HT1080 (cell line): ENCODE measurements around the gene CASZ1. TPM values are rescaled to one million over a fixed set of nuclear protein-coding genes. Genes with fewer than 3 reads are reported as not detected.

Experiments used
- DNase-seq: peaks from one replicate; pipeline ENCODE4 v3.0.0-alpha.2; 2015; ENCODE audit warnings: low read depth
- total RNA-seq: library from RNA; depleted of rRNA; stranded (reverse); fragments of >200 nt; shearing (Covaris generic); gene quantifications from 2 replicates; pipeline ENCODE4 v1.2.3, GENCODE V29; 2014

The CASZ1 gene
- total RNA-seq, 1 experiment from 2014 or later: 1.7 TPM

GRCh38 chr1:10727751-10728232 lies 68.7 kb downstream of the CASZ1 start:
- no peak for DNase-seq

GRCh38 chr1:10726355-10726754 lies 70.1 kb downstream of the CASZ1 start:
- no peak for DNase-seq

GRCh38 chr1:10724948-10725847 lies 71.2 kb downstream of the CASZ1 start:
- DNase-seq: no peak

- no peak for DNase-seq
Measured at GRCh38 chr1:10724511-10724910, 71.9 kb downstream of the CASZ1 start.

GRCh38 chr1:10724052-10724494 lies 72.4 kb downstream of the CASZ1 start:
- DNase-seq: peak; percentile 51

- DNase-seq: no peak
Measured at GRCh38 chr1:10723317-10723716, 73.1 kb downstream of the CASZ1 start.

- DNase-seq: no peak
Measured at GRCh38 chr1:10722803-10723202, 73.6 kb downstream of the CASZ1 start.

- no peak for DNase-seq
Measured at GRCh38 chr1:10721381-10722321, 74.8 kb downstream of the CASZ1 start.

- DNase-seq: no peak
Measured at GRCh38 chr1:10720635-10721034, 75.8 kb downstream of the CASZ1 start.

GRCh38 chr1:10718083-10718415 lies 78.4 kb downstream of the CASZ1 start:
- no peak for DNase-seq

- DNase-seq: no peak
Measured at GRCh38 chr1:10717296-10718082, 79.0 kb downstream of the CASZ1 start.

- DNase-seq: no peak
Measured at GRCh38 chr1:10716840-10717239, 79.6 kb downstream of the CASZ1 start.

- no peak for DNase-seq
Measured at GRCh38 chr1:10714337-10715114, 81.9 kb downstream of the CASZ1 start.

GRCh38 chr1:10713614-10714013 lies 82.8 kb downstream of the CASZ1 start:
- no peak for DNase-seq

- no peak for DNase-seq
Measured at GRCh38 chr1:10712568-10713362, 83.7 kb downstream of the CASZ1 start.

- no peak for DNase-seq
Measured at GRCh38 chr1:10710489-10710888, 86.0 kb downstream of the CASZ1 start.

GRCh38 chr1:10709646-10710045 lies 86.8 kb downstream of the CASZ1 start:
- DNase-seq: no peak

GRCh38 chr1:10709165-10709564 lies 87.3 kb downstream of the CASZ1 start:
- DNase-seq: no peak

- DNase-seq: no peak
Measured at GRCh38 chr1:10708757-10709156, 87.7 kb downstream of the CASZ1 start.

GRCh38 chr1:10707208-10707607 lies 89.2 kb downstream of the CASZ1 start:
- DNase-seq: no peak
